Kidney (tissue), 14 donors: ENCODE measurements around the gene CDK15. TPM values are rescaled to one million over a fixed set of nuclear protein-coding genes. Genes with fewer than 3 reads are reported as not detected.

Source experiments
- DNase-seq, 5 donors: peaks; one replicate each; pipeline ENCODE4 v3.0.0-alpha.2; 2013 to 2020
- FAIRE-seq: peaks from 2 replicates; lab custom pipeline; 2012; peaks lifted over from hg19 to GRCh38; lab: Jason Lieb, UNC
- H3K27ac ChIP-seq, 2 donors: one replicate each; pipeline ENCODE4 v1.7.0; 2013; ENCODE audit warnings: low read depth in 2 of 2, low read length in 2 of 2, inconsistent platforms in 1 of 2
- H3K27me3 ChIP-seq: one replicate; pipeline ENCODE4 v1.7.1; 2013; ENCODE audit warnings: low read length, inconsistent platforms; ENCODE audit not compliant: control insufficient read depth, insufficient read depth
- H3K36me3 ChIP-seq, 3 donors: one replicate each; pipeline versions ENCODE4 v1.7.0 to v1.7.1; 2013; ENCODE audit warnings: low read length in 3 of 3, control low read depth in 1 of 3, inconsistent platforms in 1 of 3; ENCODE audit not compliant: insufficient read depth in 3 of 3, control insufficient read depth in 2 of 3
- H3K4me1 ChIP-seq, 3 donors: one replicate each; pipeline versions ENCODE4 v1.7.0 to v1.7.1; 2013; ENCODE audit warnings: low read length in 3 of 3, inconsistent platforms in 1 of 3, low read depth in 1 of 3; ENCODE audit not compliant: control insufficient read depth in 2 of 3, insufficient read depth in 2 of 3
- H3K4me3 ChIP-seq, 3 donors: one replicate each; pipeline versions ENCODE4 v1.7.0 to v1.8.1; 2013; ENCODE audit warnings: low read length in 3 of 3, control low read depth in 1 of 3, inconsistent platforms in 1 of 3
- H3K9ac ChIP-seq, 3 donors: one replicate each; pipeline versions ENCODE4 v1.7.0 to v1.7.1; 2013; ENCODE audit warnings: low read length in 3 of 3, control low read depth in 1 of 3, inconsistent platforms in 1 of 3
- H3K9me3 ChIP-seq, 3 donors: one replicate each; pipeline versions ENCODE4 v1.7.0 to v1.7.1; 2013; ENCODE audit warnings: low read length in 3 of 3, control low read depth in 1 of 3, inconsistent platforms in 1 of 3; ENCODE audit not compliant: control insufficient read depth in 2 of 3, insufficient read depth in 1 of 3
- intact Hi-C: fragments of 100-400 bp; cut with DNase I; formaldehyde crosslinking; loops from one replicate; pipeline ENCODE4 v1.11.1; 2022
- polyA plus RNA-seq: library from polyadenylated mRNA; stranded (reverse); fragments of 350-450 nt; fragmentation: Illumina TruSeq; extraction: RNeasy Lipid Tissue Mini Kit (QIAGEN cat#74804); gene quantifications from one replicate; pipeline ENCODE4 v1.2.3, GENCODE V29; 2014; ENCODE audit warnings: low read depth, low replicate concordance; ENCODE audit not compliant: insufficient read depth
- total RNA-seq: library from RNA; stranded (reverse); fragmentation: NEBNext Ultra II Directional; extraction: Animal tissue kit (Norgen Biotek cat#: 25700); gene quantifications from one replicate; pipeline ENCODE4 v1.2.1, GENCODE V29; 2021
- TF ChIP-seq, protein P1 (sequence below): IDR thresholded peaks from 3 replicates; pipeline ENCODE4 v1.5.1; 2012; ENCODE audit warnings: mild to moderate bottlenecking, moderate library complexity, borderline replicate concordance; ENCODE audit not compliant: insufficient read depth; ENCODE audit errors: extremely low read depth
- donor health status: control.
- donor health status: control.
- donor health status: control.
- donor health status: control.
- donor health status: control.
- donor health status: DM: yes; HTN: yes; CAD: no.
- donor health status: Normal renal cell carcinoma (clear cell type).

Gene CDK15
- total and polyA plus RNA-seq, 2 donors from 2014 or later: 0.11 to 2.7 TPM

DNA sequence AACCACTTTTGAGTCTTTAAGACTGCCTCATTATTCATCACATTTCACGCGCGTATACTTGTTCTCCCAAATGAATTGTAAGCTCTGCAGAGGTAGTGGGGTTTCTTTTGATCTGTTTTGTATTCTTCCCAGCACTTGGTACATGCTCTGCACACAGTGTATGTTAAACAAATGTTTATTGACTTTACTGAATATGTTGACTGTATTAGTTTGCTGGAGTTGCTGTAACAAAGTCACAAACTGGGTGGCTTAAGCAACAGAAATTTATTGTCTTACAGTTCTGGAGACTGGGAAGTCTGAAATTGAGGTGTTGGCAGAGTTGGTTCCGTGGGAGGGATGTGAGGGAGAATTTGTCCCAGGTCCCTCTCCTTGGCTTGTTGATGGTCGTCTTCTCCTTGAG lies 65.1 kb downstream of the CDK15 start:
- Histone ChIP-seq H3K4me1 (no peaks in the 10 kb centered on the region), H3K36me3 (no peaks in the 10 kb centered on the region), H3K9me3 (no peaks in the 10 kb centered on the region), H3K27me3 (no peaks in the 10 kb centered on the region), H3K27ac (no peak overlapping the region), H3K4me3 (no peak overlapping the region), H3K9ac (no peak overlapping the region)
- FAIRE-seq: no peak
- DNase-seq: no peak
- TF ChIP-seq, protein P1, sequence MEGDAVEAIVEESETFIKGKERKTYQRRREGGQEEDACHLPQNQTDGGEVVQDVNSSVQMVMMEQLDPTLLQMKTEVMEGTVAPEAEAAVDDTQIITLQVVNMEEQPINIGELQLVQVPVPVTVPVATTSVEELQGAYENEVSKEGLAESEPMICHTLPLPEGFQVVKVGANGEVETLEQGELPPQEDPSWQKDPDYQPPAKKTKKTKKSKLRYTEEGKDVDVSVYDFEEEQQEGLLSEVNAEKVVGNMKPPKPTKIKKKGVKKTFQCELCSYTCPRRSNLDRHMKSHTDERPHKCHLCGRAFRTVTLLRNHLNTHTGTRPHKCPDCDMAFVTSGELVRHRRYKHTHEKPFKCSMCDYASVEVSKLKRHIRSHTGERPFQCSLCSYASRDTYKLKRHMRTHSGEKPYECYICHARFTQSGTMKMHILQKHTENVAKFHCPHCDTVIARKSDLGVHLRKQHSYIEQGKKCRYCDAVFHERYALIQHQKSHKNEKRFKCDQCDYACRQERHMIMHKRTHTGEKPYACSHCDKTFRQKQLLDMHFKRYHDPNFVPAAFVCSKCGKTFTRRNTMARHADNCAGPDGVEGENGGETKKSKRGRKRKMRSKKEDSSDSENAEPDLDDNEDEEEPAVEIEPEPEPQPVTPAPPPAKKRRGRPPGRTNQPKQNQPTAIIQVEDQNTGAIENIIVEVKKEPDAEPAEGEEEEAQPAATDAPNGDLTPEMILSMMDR: no peak
- intact Hi-C loops: no loop called here

GRCh38 chr2:201872591-201872990 lies 66.3 kb downstream of the CDK15 start:
- Histone ChIP-seq H3K9ac (no peak overlapping the region), H3K27ac (no peak overlapping the region), H3K36me3 (no peaks in the 10 kb centered on the region), H3K4me1 (no peaks in the 10 kb centered on the region), H3K27me3 (no peaks in the 10 kb centered on the region), H3K9me3 (no peaks in the 10 kb centered on the region), H3K4me3 (no peak overlapping the region)
- intact Hi-C loops: no loop called here
- FAIRE-seq (no peak), DNase-seq (peak in 3 of 5 donors; percentile 50 to 70 (median 51))
- TF ChIP-seq, protein P1: no peak

DNA sequence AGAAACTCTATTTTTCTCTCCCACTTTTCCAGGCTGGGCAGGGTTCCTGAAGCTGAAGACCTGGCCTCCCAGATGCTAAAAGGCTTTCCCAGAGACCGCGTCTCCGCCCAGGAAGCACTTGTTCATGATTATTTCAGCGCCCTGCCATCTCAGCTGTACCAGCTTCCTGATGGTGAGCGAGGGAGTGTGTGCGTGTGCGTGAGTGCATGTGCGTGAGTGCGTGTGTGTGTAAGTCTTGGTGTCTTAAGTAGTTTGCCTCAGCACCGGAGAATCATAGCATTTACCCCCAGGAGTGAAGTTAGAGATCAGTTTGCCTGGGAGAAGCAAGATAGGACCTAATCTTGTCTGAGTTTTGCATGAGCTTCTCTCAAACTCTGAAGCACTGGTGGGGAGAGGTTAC lies 73.7 kb downstream of the CDK15 start:
- FAIRE-seq (no peak), DNase-seq (peak in 1 of 5 donors; percentile 31)
- TF ChIP-seq, protein P1: no peak
- H3K36me3 ChIP-seq: no peaks in the 10 kb centered on the region
- H3K4me3 ChIP-seq: no peak overlapping the region
- H3K9ac ChIP-seq: no peak overlapping the region
- no peaks in the 10 kb centered on the region for H3K9me3 ChIP-seq
- no peaks in the 10 kb centered on the region for H3K27me3 ChIP-seq
- H3K4me1 ChIP-seq: peaks cover 3 to 17% (median 9%) of the 10 kb centered on the region in 3 donors
- no peak overlapping the region for H3K27ac ChIP-seq
- intact Hi-C loops: no loop called here

DNA sequence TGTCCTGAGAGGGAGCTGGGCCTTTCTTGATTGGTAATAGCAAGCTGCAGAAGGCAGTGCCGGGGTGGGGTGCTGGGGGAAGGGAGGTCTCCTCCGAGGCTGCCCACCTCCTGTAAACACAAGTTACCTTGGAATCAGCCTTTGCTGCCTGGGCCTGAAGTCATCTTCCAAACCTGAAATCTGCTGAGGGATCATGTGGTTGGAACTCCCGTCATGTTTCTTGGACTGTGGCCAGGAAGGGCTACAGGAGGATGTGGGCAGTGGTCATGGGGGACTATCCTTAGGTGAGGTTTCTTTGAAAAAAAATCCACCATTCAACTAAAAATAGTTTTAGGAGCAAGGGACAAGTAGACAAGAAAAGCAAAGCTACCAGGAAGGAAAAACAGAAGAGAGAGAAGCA lies 74.2 kb downstream of the CDK15 start:
- Histone ChIP-seq H3K27ac (no peak overlapping the region), H3K27me3 (no peaks in the 10 kb centered on the region), H3K9me3 (no peaks in the 10 kb centered on the region), H3K4me1 (peaks cover 3 to 17% (median 9%) of the 10 kb centered on the region in 3 donors), H3K4me3 (no peak overlapping the region), H3K9ac (no peak overlapping the region), H3K36me3 (no peaks in the 10 kb centered on the region)
- TF ChIP-seq, protein P1: no peak
- intact Hi-C loops: no loop called here
- FAIRE-seq (no peak), DNase-seq (peak in 4 of 5 donors; percentile 61 to 73 (median 69))
